ENCODE results near the gene ANKHD1. TPM values are rescaled to one million over a fixed set of nuclear protein-coding genes. Genes with fewer than 3 reads are reported as not detected.

ANKHD1 gene
- polyA plus RNA-seq, 1 donor from 2014 or later, result 61.8 TPM

GRCh38 chr5:140400730-140401361 is 787 bp upstream of the ANKHD1 start:
- TF ChIP-seq TAF1 (IDR thresholded peaks at IDR 0.05; ENCODE audit: low read depth), result peak; percentile 88
- TF ChIP-seq SMC3 (conservative IDR thresholded peaks at IDR 0.05; ENCODE audit: poor library complexity), result no peak
- TF ChIP-seq REST (IDR thresholded peaks at IDR 0.05; ENCODE audit: borderline replicate concordance), result peak; percentile 68
- TF ChIP-seq POLR2AphosphoS5 (IDR thresholded peaks at IDR 0.05), result peak; percentile 90
- no peak for TF ChIP-seq EP300 (conservative IDR thresholded peaks at IDR 0.05; ENCODE audit: poor library complexity, severe bottlenecking)
- no peak for TF ChIP-seq EZH2 (IDR thresholded peaks at IDR 0.05; ENCODE audit: borderline replicate concordance, insufficient read depth, low read length, poor library complexity, severe bottlenecking)
- TF ChIP-seq RAD21 (conservative IDR thresholded peaks at IDR 0.05), result peak; percentile 23
- TF ChIP-seq MXI1 (conservative IDR thresholded peaks at IDR 0.05; ENCODE audit: poor library complexity, severe bottlenecking), result peak; percentile 88
- TF ChIP-seq CTCF (IDR thresholded peaks at IDR 0.05; ENCODE audit: poor library complexity, severe bottlenecking), result no peak
- H4K20me1 ChIP-seq (ENCODE audit: insufficient read depth), result peaks cover 5% of the 10 kb centered on the region
- peak overlapping the region; percentile 77 for H2AFZ ChIP-seq (ENCODE audit: low read depth, low read length)
- H3F3A ChIP-seq (ENCODE audit: insufficient read depth, low read length, poor library complexity, severe bottlenecking), result no peaks in the 10 kb centered on the region
- H3K9me2 ChIP-seq (ENCODE audit: insufficient read depth, low read length), result no peaks in the 10 kb centered on the region
- H3K36me3 ChIP-seq (ENCODE audit: insufficient read depth, low read length), result no peaks in the 10 kb centered on the region
- H3K9me3 ChIP-seq (ENCODE audit: low read length), result no peaks in the 10 kb centered on the region
- peaks cover 38% of the 10 kb centered on the region for H3K79me2 ChIP-seq (replicated peaks; ENCODE audit: insufficient read depth, low read length)
- H3K4me2 ChIP-seq (ENCODE audit: low read length), result no peak overlapping the region
- no peaks in the 10 kb centered on the region for H3K27me3 ChIP-seq (ENCODE audit: insufficient read depth, low read depth, low read length)
- peak overlapping the region; percentile 92 for H3K27ac ChIP-seq (ENCODE audit: low read length)
- H3K4me3 ChIP-seq (ENCODE audit: low read length), result peak overlapping the region; percentile 90
- peak overlapping the region; percentile 80 for H3K9ac ChIP-seq (ENCODE audit: low read length)

GRCh38 chr5:140402258-140403074 is 833 bp downstream of the ANKHD1 start:
- Histone ChIP-seq H3K9ac (ENCODE audit: low read length) (peak overlapping the region; percentile 88), H3K79me2 (replicated peaks; ENCODE audit: insufficient read depth, low read length) (peaks cover 54% of the 10 kb centered on the region), H3K4me2 (ENCODE audit: low read length) (peak overlapping the region; percentile 44), H3F3A (ENCODE audit: insufficient read depth, low read length, poor library complexity, severe bottlenecking) (no peaks in the 10 kb centered on the region), H3K27me3 (ENCODE audit: insufficient read depth, low read depth, low read length) (no peaks in the 10 kb centered on the region), H3K9me2 (ENCODE audit: insufficient read depth, low read length) (no peaks in the 10 kb centered on the region), H3K27ac (ENCODE audit: low read length) (peak overlapping the region; percentile 81), H3K36me3 (ENCODE audit: insufficient read depth, low read length) (no peaks in the 10 kb centered on the region), H3K4me3 (ENCODE audit: low read length) (peak overlapping the region; percentile 90), H3K9me3 (ENCODE audit: low read length) (no peaks in the 10 kb centered on the region), H2AFZ (ENCODE audit: low read depth, low read length) (peak overlapping the region; percentile 71), H4K20me1 (ENCODE audit: insufficient read depth) (peaks cover 5% of the 10 kb centered on the region)
- TF ChIP-seq EZH2 (IDR thresholded peaks at IDR 0.05; ENCODE audit: borderline replicate concordance, insufficient read depth, low read length, poor library complexity, severe bottlenecking) (no peak), POLR2AphosphoS5 (IDR thresholded peaks at IDR 0.05) (peak; percentile 32)
